B cell (primary cell): ENCODE results near the gene PARD3B.

Experiments used
- EZH2 ChIP-seq: IDR thresholded peaks from 2 replicates; pipeline ENCODE4 v1.6.1; 2012; ENCODE audit warnings: borderline replicate concordance, low read depth, mild to moderate bottlenecking, moderate library complexity, low read length; ENCODE audit not compliant: insufficient read depth, poor library complexity, severe bottlenecking
- TF ChIP-seq, protein P1 (sequence below): fragments of 200-600 bp; IDR thresholded peaks from one replicate; pipeline ENCODE4 v1.8.0; 2022; ENCODE audit warnings: antibody characterized with exemption, mild to moderate bottlenecking

DNA sequence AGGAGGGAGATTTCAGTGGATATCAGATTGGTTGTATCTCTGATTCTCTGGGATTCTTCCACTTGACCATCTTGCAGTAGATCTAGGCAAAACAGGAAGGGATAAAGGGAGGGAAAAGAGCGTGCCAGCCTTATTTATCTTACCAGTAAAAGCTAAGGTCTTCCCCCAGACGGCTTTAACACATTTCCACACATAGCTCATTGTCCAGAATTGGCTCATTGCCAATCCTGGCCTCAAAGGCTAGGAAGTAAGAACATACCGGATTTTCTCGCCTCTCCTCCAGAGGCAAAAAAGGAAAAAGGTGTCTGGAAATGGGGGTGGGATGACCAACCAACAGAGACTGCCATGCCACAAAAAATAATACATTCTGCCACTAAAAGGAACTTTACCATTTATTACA lies 725.4 kb downstream of the PARD3B start:
- TF ChIP-seq, protein P1, sequence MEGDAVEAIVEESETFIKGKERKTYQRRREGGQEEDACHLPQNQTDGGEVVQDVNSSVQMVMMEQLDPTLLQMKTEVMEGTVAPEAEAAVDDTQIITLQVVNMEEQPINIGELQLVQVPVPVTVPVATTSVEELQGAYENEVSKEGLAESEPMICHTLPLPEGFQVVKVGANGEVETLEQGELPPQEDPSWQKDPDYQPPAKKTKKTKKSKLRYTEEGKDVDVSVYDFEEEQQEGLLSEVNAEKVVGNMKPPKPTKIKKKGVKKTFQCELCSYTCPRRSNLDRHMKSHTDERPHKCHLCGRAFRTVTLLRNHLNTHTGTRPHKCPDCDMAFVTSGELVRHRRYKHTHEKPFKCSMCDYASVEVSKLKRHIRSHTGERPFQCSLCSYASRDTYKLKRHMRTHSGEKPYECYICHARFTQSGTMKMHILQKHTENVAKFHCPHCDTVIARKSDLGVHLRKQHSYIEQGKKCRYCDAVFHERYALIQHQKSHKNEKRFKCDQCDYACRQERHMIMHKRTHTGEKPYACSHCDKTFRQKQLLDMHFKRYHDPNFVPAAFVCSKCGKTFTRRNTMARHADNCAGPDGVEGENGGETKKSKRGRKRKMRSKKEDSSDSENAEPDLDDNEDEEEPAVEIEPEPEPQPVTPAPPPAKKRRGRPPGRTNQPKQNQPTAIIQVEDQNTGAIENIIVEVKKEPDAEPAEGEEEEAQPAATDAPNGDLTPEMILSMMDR: no peak
- TF ChIP-seq EZH2: no peak
